LNCAP (cell line): ENCODE measurements around the gene FZD4.

Experiments used
- TF ChIP-seq, protein P1 (sequence below): fragments of 450-650 bp; IDR thresholded peaks from 2 replicates; pipeline ENCODE4 v1.5.1; 2017; ENCODE audit warnings: mild to moderate bottlenecking

FZD4 gene

GRCh38 chr11:86980086-86980796 lies 25.0 kb upstream of the FZD4 start:
- TF ChIP-seq, protein P1, sequence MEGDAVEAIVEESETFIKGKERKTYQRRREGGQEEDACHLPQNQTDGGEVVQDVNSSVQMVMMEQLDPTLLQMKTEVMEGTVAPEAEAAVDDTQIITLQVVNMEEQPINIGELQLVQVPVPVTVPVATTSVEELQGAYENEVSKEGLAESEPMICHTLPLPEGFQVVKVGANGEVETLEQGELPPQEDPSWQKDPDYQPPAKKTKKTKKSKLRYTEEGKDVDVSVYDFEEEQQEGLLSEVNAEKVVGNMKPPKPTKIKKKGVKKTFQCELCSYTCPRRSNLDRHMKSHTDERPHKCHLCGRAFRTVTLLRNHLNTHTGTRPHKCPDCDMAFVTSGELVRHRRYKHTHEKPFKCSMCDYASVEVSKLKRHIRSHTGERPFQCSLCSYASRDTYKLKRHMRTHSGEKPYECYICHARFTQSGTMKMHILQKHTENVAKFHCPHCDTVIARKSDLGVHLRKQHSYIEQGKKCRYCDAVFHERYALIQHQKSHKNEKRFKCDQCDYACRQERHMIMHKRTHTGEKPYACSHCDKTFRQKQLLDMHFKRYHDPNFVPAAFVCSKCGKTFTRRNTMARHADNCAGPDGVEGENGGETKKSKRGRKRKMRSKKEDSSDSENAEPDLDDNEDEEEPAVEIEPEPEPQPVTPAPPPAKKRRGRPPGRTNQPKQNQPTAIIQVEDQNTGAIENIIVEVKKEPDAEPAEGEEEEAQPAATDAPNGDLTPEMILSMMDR, result no peak

DNA sequence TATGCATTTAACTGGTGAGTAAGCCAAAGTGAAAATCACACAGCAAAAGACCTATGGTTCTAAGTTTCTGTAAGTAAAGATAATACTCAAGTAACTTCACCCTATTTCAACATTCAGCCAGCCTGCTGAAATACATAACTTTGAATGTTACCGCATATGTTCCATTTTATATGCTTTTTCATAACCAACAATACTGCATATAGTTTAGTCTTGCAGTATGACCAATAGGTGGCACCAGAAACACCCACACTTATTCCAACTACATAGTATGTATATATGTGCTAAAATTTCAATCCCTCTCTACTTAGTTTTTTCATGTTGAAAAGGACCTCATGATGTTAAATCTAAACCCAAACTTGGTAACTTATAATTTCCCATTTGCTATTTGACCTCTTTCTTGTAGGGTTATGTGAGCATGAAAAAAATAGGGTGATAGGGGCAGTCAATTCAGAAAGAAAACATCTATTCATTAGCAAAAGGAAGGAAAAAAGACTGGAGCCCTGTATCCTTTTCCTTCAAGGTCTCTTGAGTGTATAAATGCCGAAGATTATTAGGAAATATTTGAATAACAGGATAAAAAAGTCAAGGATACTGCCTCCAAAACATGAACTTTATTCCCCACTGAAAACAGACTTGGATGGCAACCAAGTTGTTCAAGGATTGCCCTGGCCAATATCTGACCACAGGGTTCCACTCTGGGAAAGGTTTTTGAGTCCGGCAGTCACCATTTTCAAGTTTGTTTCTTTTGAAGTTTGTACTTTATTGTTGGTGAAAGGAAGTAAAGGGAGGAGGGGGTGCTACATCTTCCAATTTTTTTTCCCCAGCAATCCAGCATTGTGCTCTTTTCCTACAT lies 23.8 kb upstream of the FZD4 start:
- TF ChIP-seq, protein P1, result peak; percentile 79

- TF ChIP-seq, protein P1, result no peak
Measured at GRCh38 chr11:86978247-86978646, 23.1 kb upstream of the FZD4 start.

DNA sequence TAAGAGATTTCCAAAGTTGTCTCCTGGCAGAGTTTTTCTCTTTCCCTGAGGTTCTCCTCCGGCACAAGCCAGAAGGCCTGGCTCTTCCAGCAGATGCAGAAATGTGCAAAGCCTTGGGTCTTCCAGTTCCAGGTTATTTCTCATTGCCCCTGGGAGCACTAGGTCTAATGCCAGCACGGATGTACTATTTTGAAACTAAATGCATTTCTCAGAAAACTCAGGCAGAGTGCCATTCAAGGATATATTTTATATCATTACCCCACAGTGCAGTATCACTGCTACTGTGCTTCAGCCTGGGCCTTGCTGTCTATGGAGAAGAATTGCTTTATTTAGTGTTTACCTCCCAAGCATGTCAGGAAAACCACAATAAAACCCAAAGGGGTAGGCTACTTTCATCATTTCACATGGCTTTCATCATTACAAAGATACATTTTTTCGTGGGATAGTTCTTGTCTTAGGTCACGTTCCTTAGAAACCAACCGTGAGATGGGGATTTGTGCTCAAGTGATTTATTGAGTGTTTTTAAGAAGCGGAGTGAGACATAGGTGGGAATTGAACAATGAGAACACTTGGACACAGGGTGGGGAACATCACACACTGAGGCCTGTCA lies 22.4 kb upstream of the FZD4 start:
- TF ChIP-seq, protein P1, result no peak

- TF ChIP-seq, protein P1, result no peak
Measured at GRCh38 chr11:86972734-86973133, 17.5 kb upstream of the FZD4 start.

- TF ChIP-seq, protein P1, result no peak
Measured at GRCh38 chr11:86969258-86969657, 14.1 kb upstream of the FZD4 start.

DNA sequence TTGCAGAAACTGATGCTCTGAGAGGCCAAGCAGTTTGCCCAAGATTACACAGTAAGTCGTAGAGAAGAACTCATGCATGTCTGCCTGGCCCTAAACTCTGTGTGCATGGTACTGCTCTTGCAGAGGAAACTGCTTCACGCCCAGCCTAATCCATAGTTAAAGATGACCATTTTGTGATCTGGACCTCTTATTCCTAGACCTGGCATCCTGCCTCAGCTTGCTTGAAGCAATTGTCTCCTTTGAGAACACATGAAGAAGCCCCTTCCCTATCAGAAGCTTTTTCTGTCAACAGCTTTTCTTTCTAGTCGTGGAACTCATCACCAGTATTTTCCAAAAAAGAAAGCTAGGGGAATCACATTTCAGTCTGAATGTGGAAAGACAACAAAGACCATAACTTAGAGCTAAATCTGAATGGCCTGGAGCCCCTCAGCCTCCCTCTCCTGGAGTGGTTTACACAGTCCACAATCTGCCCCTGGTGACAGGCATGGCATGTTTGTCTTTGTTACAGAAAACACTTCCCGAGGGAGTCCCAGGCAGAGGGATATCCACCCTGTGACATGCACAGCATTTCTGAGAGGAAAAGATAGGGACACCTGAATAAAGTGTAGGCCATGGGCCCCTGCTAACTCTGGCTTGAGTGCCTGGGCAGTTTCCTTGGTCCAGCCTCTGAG lies 2.9 kb upstream of the FZD4 start:
- TF ChIP-seq, protein P1, result no peak
